H1 (cell line): ENCODE measurements around the gene SHOX. TPM values are rescaled to one million over a fixed set of nuclear protein-coding genes. Genes with fewer than 3 reads are reported as not detected.

Experiments
- CTCF ChIA-PET: fragments of 300-600 bp; sonication (Branson Sonifier 250); formaldehyde crosslinking; loops from one replicate; lab custom pipeline; 2021; ENCODE audit not compliant: partially characterized antibody; lab: Charles Lee
- POLR2A ChIA-PET: fragments of 300-600 bp; sonication (Branson Sonifier 250); formaldehyde crosslinking; loops from one replicate; lab custom pipeline; 2021; ENCODE audit warnings: inconsistent platforms; ENCODE audit not compliant: partially characterized antibody; lab: Charles Lee
- DNase-seq, 2 experiments: peaks; one replicate each; pipeline versions ENCODE4 v3.0.0 to v3.0.0-alpha.2; 2010 to 2022; ENCODE audit warnings: low spot score in 2 of 2, low read depth in 1 of 2, mixed read lengths in 1 of 2
- FAIRE-seq: peaks from 2 replicates; lab custom pipeline; 2011; peaks lifted over from hg19 to GRCh38; lab: Jason Lieb, UNC
- H2AFZ ChIP-seq: 2 replicates; pipeline ENCODE4 v1.8.1; 2012; ENCODE audit warnings: low read length, inconsistent platforms
- H2AK5ac ChIP-seq: 2 replicates; pipeline ENCODE4 v1.6.1; 2013; ENCODE audit warnings: low read depth, low read length
- H2BK120ac ChIP-seq: replicated peaks from 2 replicates; pipeline ENCODE3; 2013; ENCODE audit warnings: low read depth, low read length, inconsistent platforms
- H2BK12ac ChIP-seq: 2 replicates; pipeline ENCODE4 v1.6.1; 2013; ENCODE audit warnings: low read depth, low read length
- H2BK15ac ChIP-seq: 2 replicates; pipeline ENCODE4 v1.6.1; 2013; ENCODE audit warnings: low read length
- H2BK20ac ChIP-seq: 2 replicates; pipeline ENCODE4 v1.6.1; 2013; ENCODE audit warnings: low read length
- H2BK5ac ChIP-seq: 2 replicates; pipeline ENCODE4 v1.6.1; 2013; ENCODE audit warnings: low read depth, low read length
- H3K14ac ChIP-seq: 2 replicates; pipeline ENCODE4 v1.6.1; 2013; ENCODE audit warnings: inconsistent platforms; ENCODE audit not compliant: insufficient read length
- H3K18ac ChIP-seq: 2 replicates; pipeline ENCODE4 v1.6.1; 2013; ENCODE audit warnings: low read length; ENCODE audit errors: extremely low read depth
- H3K23ac ChIP-seq: 2 replicates; pipeline ENCODE4 v1.6.1; 2013; ENCODE audit warnings: inconsistent platforms; ENCODE audit not compliant: insufficient read length
- H3K23me2 ChIP-seq: 2 replicates; pipeline ENCODE4 v1.6.1; 2013; ENCODE audit warnings: low read depth, low read length
- H3K27ac ChIP-seq: 2 replicates; pipeline ENCODE4 v1.6.1; 2011; ENCODE audit warnings: low read depth, low read length, inconsistent platforms
- H3K27me3 ChIP-seq, 4 experiments: replicated peaks in 1 of 4; 1 replicate in 1 of 4; 2 replicates in 3 of 4; pipeline versions ENCODE4 v1.6.1 to v1.8.1; 2011 to 2013; ENCODE audit warnings: low read length in 3 of 4, mild to moderate bottlenecking in 3 of 4, inconsistent platforms in 2 of 4, mixed read lengths in 2 of 4, moderate library complexity in 1 of 4; ENCODE audit not compliant: control insufficient read depth in 3 of 4, insufficient read depth in 3 of 4; ENCODE audit errors: extremely low read depth in 1 of 4
- H3K36me3 ChIP-seq, 4 experiments: 2 replicates each; pipeline versions ENCODE4 v1.6.1 to v1.8.1; 2011 to 2013; ENCODE audit warnings: mild to moderate bottlenecking in 4 of 4, low read length in 3 of 4, moderate library complexity in 2 of 4, control low read depth in 1 of 4, inconsistent platforms in 1 of 4; ENCODE audit not compliant: insufficient read depth in 4 of 4, control insufficient read depth in 2 of 4
- H3K4ac ChIP-seq: replicated peaks from 2 replicates; pipeline ENCODE3; 2013; ENCODE audit warnings: low read length, low read depth, mixed read lengths, inconsistent platforms; ENCODE audit not compliant: insufficient read length
- H3K4me1 ChIP-seq, 4 experiments: replicated peaks in 1 of 4; 1 replicate in 1 of 4; 2 replicates in 3 of 4; pipeline versions ENCODE4 v1.6.1 to v1.8.1; 2011 to 2013; ENCODE audit warnings: low read length in 3 of 4, inconsistent platforms in 2 of 4, mixed read lengths in 1 of 4; ENCODE audit not compliant: insufficient read depth in 4 of 4, control insufficient read depth in 3 of 4
- H3K4me2 ChIP-seq, 2 experiments: 2 replicates each; pipeline versions ENCODE4 v1.6.1 to v1.8.1; 2011 to 2013; ENCODE audit warnings: low read depth in 2 of 2, low read length in 2 of 2, control low read depth in 1 of 2, inconsistent platforms in 1 of 2, mild to moderate bottlenecking in 1 of 2; ENCODE audit not compliant: insufficient read depth in 1 of 2
- H3K4me3 ChIP-seq, 4 experiments: fragments of 200-600, 300-600 bp in 1 of 4; sonication (generic), shearing (Covaris generic), sonication (Bioruptor Twin) in 1 of 4; 2 replicates each; pipeline versions ENCODE4 v1.5.1 to v1.8.1; 2011 to 2016; ENCODE audit warnings: low read length in 4 of 4, low read depth in 3 of 4, control low read depth in 2 of 4, inconsistent platforms in 2 of 4, mild to moderate bottlenecking in 2 of 4, mixed read lengths in 1 of 4, moderate library complexity in 1 of 4; ENCODE audit not compliant: insufficient read depth in 2 of 4; ENCODE audit errors: extremely low read depth in 1 of 4
- H3K56ac ChIP-seq: replicated peaks from 2 replicates; pipeline ENCODE3; 2013; ENCODE audit warnings: low read depth, mild to moderate bottlenecking, mixed read lengths, low read length, inconsistent platforms; ENCODE audit not compliant: insufficient read length
- H3K79me1 ChIP-seq: 2 replicates; pipeline ENCODE4 v1.6.1; 2013; ENCODE audit warnings: low read depth, low read length, control low read depth
- H3K79me2 ChIP-seq, 2 experiments: 2 replicates each; pipeline versions ENCODE4 v1.6.1 to v1.8.1; 2012 to 2013; ENCODE audit warnings: low read length in 2 of 2, mild to moderate bottlenecking in 2 of 2, inconsistent platforms in 1 of 2; ENCODE audit not compliant: insufficient read depth in 2 of 2, control insufficient read depth in 1 of 2
- H3K9ac ChIP-seq, 4 experiments: replicated peaks in 1 of 4; 1 replicate in 1 of 4; 2 replicates in 3 of 4; pipeline versions ENCODE4 v1.6.1 to v1.8.1; 2011 to 2013; ENCODE audit warnings: low read depth in 3 of 4, low read length in 3 of 4, control low read depth in 2 of 4, mild to moderate bottlenecking in 2 of 4, moderate library complexity in 2 of 4, inconsistent platforms in 1 of 4; ENCODE audit errors: extremely low read depth in 1 of 4
- H3K9me3 ChIP-seq, 2 experiments: 2 replicates each; pipeline versions ENCODE4 v1.6.1 to v1.8.1; 2012 to 2013; ENCODE audit warnings: mild to moderate bottlenecking in 2 of 2, moderate library complexity in 2 of 2, control low read depth in 1 of 2, inconsistent platforms in 1 of 2, low read depth in 1 of 2, low read length in 1 of 2, mixed read lengths in 1 of 2; ENCODE audit not compliant: insufficient read depth in 2 of 2
- H4K20me1 ChIP-seq, 2 experiments: replicated peaks in 1 of 2; 2 replicates each; pipeline versions ENCODE3 to v1.8.1; 2011 to 2013; ENCODE audit warnings: inconsistent platforms in 2 of 2, low read length in 2 of 2, mild to moderate bottlenecking in 1 of 2; ENCODE audit not compliant: insufficient read depth in 2 of 2, control insufficient read depth in 1 of 2
- H4K5ac ChIP-seq: 2 replicates; pipeline ENCODE4 v1.6.1; 2013; ENCODE audit warnings: low read length, low read depth, mixed read lengths, inconsistent platforms; ENCODE audit not compliant: insufficient read length
- H4K8ac ChIP-seq: 2 replicates; pipeline ENCODE4 v1.8.0; 2013; ENCODE audit warnings: mild to moderate bottlenecking, moderate library complexity, low read length, inconsistent platforms; ENCODE audit not compliant: insufficient read depth; ENCODE audit errors: extremely low read depth
- H4K91ac ChIP-seq: replicated peaks from 2 replicates; pipeline ENCODE3; 2013; ENCODE audit warnings: low read length, mixed read lengths, inconsistent platforms; ENCODE audit not compliant: insufficient read length
- BACH1 ChIP-seq: IDR thresholded peaks from 2 replicates; pipeline ENCODE4 v1.6.1; 2012; ENCODE audit warnings: low read length, improper control_type of control experiment
- CREB1 ChIP-seq: IDR thresholded peaks from 2 replicates; pipeline ENCODE4 v1.6.1; 2012; ENCODE audit warnings: inconsistent platforms
- EGR1 ChIP-seq: IDR thresholded peaks from 2 replicates; pipeline ENCODE4 v1.6.1; 2011; ENCODE audit warnings: low read depth, low read length, borderline replicate concordance
- HDAC2 ChIP-seq, 2 experiments: fragments of 300-600 bp in 1 of 2; sonication (generic) in 1 of 2; IDR thresholded peaks; 2 replicates each; pipeline ENCODE4 v1.6.1; 2011 to 2012; ENCODE audit warnings: low read depth in 2 of 2, low read length in 2 of 2, mild to moderate bottlenecking in 2 of 2, moderate library complexity in 2 of 2, borderline replicate concordance in 1 of 2, inconsistent platforms in 1 of 2
- JUN ChIP-seq: IDR thresholded peaks from 2 replicates; pipeline ENCODE4 v1.6.1; 2011; ENCODE audit warnings: low read depth, mild to moderate bottlenecking, improper control_type of control experiment, low read length
- KDM1A ChIP-seq: fragments of 200-600, 300-600 bp; sonication (generic); IDR thresholded peaks from 2 replicates; pipeline ENCODE4 v1.7.1; 2016; ENCODE audit warnings: mild to moderate bottlenecking, low read length, borderline replicate concordance
- POLR2AphosphoS5 ChIP-seq: IDR thresholded peaks from 2 replicates; pipeline ENCODE4 v1.6.1; 2011; ENCODE audit warnings: low read depth, low read length
- RAD21 ChIP-seq, 2 experiments: IDR thresholded peaks in 1 of 2; conservative IDR thresholded peaks in 1 of 2; 2 replicates each; pipeline ENCODE4 v1.6.1; 2011; ENCODE audit warnings: low read depth in 2 of 2, low read length in 2 of 2, improper control_type of control experiment in 1 of 2, inconsistent platforms in 1 of 2, mild to moderate bottlenecking in 1 of 2, moderate library complexity in 1 of 2
- RNF2 ChIP-seq: fragments of 200-900, 300-1000 bp; sonication (generic); IDR thresholded peaks from 2 replicates; pipeline ENCODE4 v1.7.1; 2016; ENCODE audit warnings: borderline replicate concordance, low read depth, mild to moderate bottlenecking, antibody characterized with exemption, low read length; ENCODE audit not compliant: poor library complexity, severe bottlenecking; ENCODE audit errors: missing control alignments
- SAP30 ChIP-seq: fragments of 300-600 bp; sonication (generic); IDR thresholded peaks from 2 replicates; pipeline ENCODE4 v1.7.1; 2012; ENCODE audit warnings: low read length, moderate library complexity, mild to moderate bottlenecking, inconsistent platforms; ENCODE audit not compliant: insufficient read depth, insufficient replicate concordance
- SUZ12 ChIP-seq: fragments of 200-600 bp; sonication (generic); IDR thresholded peaks from 2 replicates; pipeline ENCODE4 v1.6.1; 2012; ENCODE audit warnings: mild to moderate bottlenecking, inconsistent platforms, low read length, moderate library complexity, mixed read lengths
- TAF7 ChIP-seq: optimal IDR thresholded peaks from 2 replicates; pipeline ENCODE3; 2011; ENCODE audit warnings: low read depth, mild to moderate bottlenecking, inconsistent platforms, low read length, moderate library complexity, borderline replicate concordance
- WGBS, 2 experiments: shearing (Covaris generic) in 1 of 2; methylation state at CpG; one replicate each; pipeline versions ENCODE4 v1.1.6 to v1.1.7; 2013 to 2015; ENCODE audit warnings: low lambda C conversion rate in 2 of 2, mixed read lengths in 2 of 2, inconsistent platforms in 1 of 2, low coverage in 1 of 2, missing lambda C conversion rate in 1 of 2; ENCODE audit not compliant: insufficient replicate concordance in 2 of 2, insufficient coverage in 1 of 2, insufficient read length in 1 of 2; ENCODE audit errors: extremely low coverage in 1 of 2, missing lambda C conversion rate in 1 of 2; 5-methylcytosine and 5-hydroxymethylcytosine counted together
- polyA plus RNA-seq, 7 experiments: library from polyadenylated mRNA; depleted of rRNA in 3 of 7; stranded (reverse) in 5 of 7; unstranded in 2 of 7; fragments of >200 nt in 5 of 7; fragments of 200-250 nt in 2 of 7; gene quantifications; 1 replicate in 5 of 7; 2 replicates in 1 of 7; 4 replicates in 1 of 7; pipeline versions ENCODE4 v1.2.1 to v1.2.3, GENCODE V29; 2011 to 2013; ENCODE audit warnings: missing spikeins in 2 of 7, mixed read lengths in 2 of 7
- total RNA-seq: library from RNA; stranded (reverse); fragmentation: NEBNext Ultra II Directional; extraction: Animal tissue kit (Norgen Biotek cat#: 25700); gene quantifications from 2 replicates; pipeline ENCODE4 v1.2.1, GENCODE V29; 2021

SHOX gene
- total and polyA plus RNA-seq, 2 of the 8 experiments (the other 6 are each of a cell fraction or from before 2014, with no cell fraction given), result 0.05 to 0.15 TPM

- CTCF ChIA-PET, result no interaction called here
- peaks cover 46 to 55% (median 50%) of the 10 kb centered on the region in 4 experiments for H3K27me3 ChIP-seq
Observed at GRCh38 chrX:646228-646495, 15.6 kb downstream of the SHOX start.

More at GRCh38 chrX:646228-646495, 15.6 kb downstream of the SHOX start:
- no peak overlapping the region for H3K4ac ChIP-seq
- WGBS, 2 experiments, result 86% methylated on average over 3 of the region's 3 CpGs; no CpG with 5 or more reads in 1 of the 2 experiments
- no peak overlapping the region for H2BK20ac ChIP-seq
- H2BK15ac ChIP-seq, result no peak overlapping the region
- no peak overlapping the region for H3K4me3 ChIP-seq
- H3K23me2 ChIP-seq, result peaks cover 9% of the 10 kb centered on the region; the same call in 1 of the 2 replicates
- H4K20me1 ChIP-seq, result peaks cover 0 to under 1% of the 10 kb centered on the region in 2 experiments
- H4K8ac ChIP-seq, result no peak overlapping the region
- no peak overlapping the region for H3K9ac ChIP-seq
- DNase-seq (no peak), FAIRE-seq (no peak)
- no peaks in the 10 kb centered on the region for H3K79me2 ChIP-seq
- peaks cover 0 to 16% (median 11%) of the 10 kb centered on the region in 4 experiments; a peak in 6 of 7 replicates for H3K4me1 ChIP-seq
- no peak for TF ChIP-seq BACH1
- TF ChIP-seq TAF7, result no peak
- no peak for TF ChIP-seq RNF2
- TF ChIP-seq CREB1, result no peak
- no peak for TF ChIP-seq SUZ12
- TF ChIP-seq EGR1, result no peak
- TF ChIP-seq HDAC2 (IDR thresholded peaks at IDR 0.05; ENCODE audit: borderline replicate concordance in 1 of 2, low read depth in 2 of 2, low read length in 2 of 2), result no peak
- TF ChIP-seq POLR2AphosphoS5, result no peak
- no peak for TF ChIP-seq JUN
- TF ChIP-seq RAD21 (IDR thresholded peaks at IDR 0.05 in 1 of 2, conservative IDR thresholded peaks at IDR 0.05 in 1 of 2; ENCODE audit: low read depth in 2 of 2, low read length in 2 of 2), result no peak
- no peak for TF ChIP-seq SAP30
- no peak for TF ChIP-seq KDM1A
- no peak overlapping the region for H2AFZ ChIP-seq
- 0 out of 8 replicates have a peak, but pooled peaks cover 0 to 4% (median 0%) of the 10 kb centered on the region in 4 experiments for H3K36me3 ChIP-seq
- H3K14ac ChIP-seq, result no peak overlapping the region
- no peak overlapping the region for H3K18ac ChIP-seq
- no peaks in the 10 kb centered on the region; a peak in 1 of 4 replicates for H3K9me3 ChIP-seq
- H4K5ac ChIP-seq, result no peak overlapping the region
- POLR2A ChIA-PET, result no interaction called here
- H3K27ac ChIP-seq, result no peak overlapping the region
- H2BK5ac ChIP-seq, result no peak overlapping the region
- H3K56ac ChIP-seq, result no peak overlapping the region
- H2BK120ac ChIP-seq, result no peak overlapping the region
- no peak overlapping the region for H2AK5ac ChIP-seq
- H2BK12ac ChIP-seq, result no peak overlapping the region
- H3K4me2 ChIP-seq, result no peak overlapping the region
- no peak overlapping the region for H4K91ac ChIP-seq
- no peaks in the 10 kb centered on the region; the same call in 1 of the 2 replicates for H3K79me1 ChIP-seq
- no peak overlapping the region for H3K23ac ChIP-seq
